ENCODE results near the gene INHBE.
A peak's percentile ranks its signal among the peaks of the same experiment; 100 is the strongest.
"Not testable (repeated sequence)": the region's sequence is repeated elsewhere in the genome, so short reads cannot be mapped to it uniquely, and the experiment has no call there.

Gene INHBE, protein sequence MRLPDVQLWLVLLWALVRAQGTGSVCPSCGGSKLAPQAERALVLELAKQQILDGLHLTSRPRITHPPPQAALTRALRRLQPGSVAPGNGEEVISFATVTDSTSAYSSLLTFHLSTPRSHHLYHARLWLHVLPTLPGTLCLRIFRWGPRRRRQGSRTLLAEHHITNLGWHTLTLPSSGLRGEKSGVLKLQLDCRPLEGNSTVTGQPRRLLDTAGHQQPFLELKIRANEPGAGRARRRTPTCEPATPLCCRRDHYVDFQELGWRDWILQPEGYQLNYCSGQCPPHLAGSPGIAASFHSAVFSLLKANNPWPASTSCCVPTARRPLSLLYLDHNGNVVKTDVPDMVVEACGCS

DNA sequence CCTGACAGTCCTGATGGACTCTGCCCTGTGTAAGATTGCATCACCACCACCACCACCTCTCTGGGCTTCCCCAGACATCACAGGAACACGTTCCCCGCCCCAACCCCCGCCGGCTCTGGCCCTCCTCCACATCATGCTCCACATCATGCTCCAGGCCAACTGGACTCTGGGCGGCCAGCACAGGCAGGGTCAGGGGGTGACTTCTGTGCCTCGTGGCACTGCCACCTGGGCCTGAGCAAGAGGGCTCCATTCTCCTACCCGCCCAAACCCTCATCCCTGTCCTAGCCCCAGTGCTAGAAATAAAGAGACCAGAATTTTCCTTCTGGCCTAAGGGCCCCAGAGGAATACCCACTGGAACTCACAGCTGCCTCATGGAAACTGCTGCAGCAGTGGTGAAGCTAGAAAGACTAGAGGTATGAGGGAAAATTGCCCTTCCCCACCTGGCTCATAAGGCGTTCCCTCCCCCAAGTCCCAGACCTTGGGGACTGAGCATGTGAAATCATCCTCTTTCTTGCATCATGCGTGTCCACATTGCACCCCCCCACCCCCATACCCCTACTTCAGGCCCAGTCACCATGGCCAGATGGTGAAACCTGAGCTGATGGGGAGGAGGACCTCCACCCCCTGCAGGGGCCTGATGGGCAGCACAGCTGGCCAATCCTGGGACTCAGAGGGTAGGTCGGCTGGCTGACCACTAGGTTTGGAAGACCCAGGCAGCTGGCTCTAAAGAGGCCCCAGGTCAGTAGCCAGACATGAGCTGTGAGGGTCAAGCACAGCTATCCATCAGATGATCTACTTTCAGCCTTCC lies at the start of gene INHBE:
INHBE (plus strand) TSS at position 742 of the 808 bp plus-strand sequence. CDS start 230 bp downstream, outside the sequence.
- DNase-seq (ENCODE audit: low spot score): no peak

DNA sequence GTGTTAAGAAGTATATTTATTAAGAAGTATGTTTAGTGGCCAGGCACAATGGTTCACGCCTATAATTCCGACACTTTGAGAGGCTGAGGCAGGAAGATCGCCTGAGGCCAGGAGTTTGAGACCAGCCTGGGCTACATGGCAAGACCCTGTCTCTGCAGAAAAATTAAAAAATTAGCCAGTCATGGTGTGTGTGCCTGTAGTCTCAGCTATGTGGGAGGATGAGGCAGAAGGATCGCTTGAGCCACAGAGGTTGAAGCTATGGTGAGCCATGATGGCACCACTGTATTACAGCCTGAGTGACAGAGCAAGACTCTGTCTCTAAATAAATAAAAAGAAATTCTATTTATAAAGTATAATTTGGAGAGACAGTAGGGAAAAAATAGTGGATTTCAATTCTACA lies 44.6 kb upstream of the INHBE start:
- no peak for DNase-seq (ENCODE audit: low spot score)

DNA sequence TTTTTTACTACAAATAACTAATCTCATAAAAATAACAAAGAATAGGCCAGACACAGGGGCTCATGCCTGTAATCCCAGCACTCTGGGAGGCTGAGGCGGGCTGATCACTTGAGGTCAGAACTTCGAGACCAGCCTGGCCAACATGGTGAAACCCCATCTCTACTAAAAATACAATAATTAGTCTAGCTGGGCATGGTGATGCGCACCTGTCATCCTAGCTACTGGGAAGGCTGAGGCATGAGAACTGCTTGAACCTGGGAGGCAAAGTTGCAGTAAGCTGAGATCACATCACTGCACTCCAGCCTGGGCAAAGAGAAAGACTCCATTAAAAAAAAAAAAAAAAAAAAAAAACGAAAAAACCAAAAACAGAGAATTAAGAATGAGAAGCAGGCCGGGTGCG lies 40.9 kb upstream of the INHBE start:
- DNase-seq (ENCODE audit: low spot score): not testable (repeated sequence)

DNA sequence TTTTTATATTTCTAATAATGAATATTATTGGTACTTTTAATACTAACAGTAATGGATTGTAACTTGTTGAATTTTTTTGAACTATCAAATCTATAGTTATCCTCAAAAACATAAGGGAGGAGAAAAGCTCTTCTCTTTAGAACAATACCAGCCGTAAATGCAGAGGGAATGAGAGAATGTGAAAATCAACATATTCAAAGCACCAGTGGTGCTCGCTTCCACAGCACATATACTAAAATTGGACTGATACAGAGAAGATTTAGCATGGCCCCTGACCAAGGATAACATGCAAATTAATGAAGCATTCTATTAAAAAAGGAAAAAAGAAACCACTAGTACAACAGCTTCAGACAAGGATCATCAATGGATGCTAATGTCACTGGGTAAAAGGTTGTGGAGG lies 40.0 kb upstream of the INHBE start:
- DNase-seq (ENCODE audit: low spot score): no peak

DNA sequence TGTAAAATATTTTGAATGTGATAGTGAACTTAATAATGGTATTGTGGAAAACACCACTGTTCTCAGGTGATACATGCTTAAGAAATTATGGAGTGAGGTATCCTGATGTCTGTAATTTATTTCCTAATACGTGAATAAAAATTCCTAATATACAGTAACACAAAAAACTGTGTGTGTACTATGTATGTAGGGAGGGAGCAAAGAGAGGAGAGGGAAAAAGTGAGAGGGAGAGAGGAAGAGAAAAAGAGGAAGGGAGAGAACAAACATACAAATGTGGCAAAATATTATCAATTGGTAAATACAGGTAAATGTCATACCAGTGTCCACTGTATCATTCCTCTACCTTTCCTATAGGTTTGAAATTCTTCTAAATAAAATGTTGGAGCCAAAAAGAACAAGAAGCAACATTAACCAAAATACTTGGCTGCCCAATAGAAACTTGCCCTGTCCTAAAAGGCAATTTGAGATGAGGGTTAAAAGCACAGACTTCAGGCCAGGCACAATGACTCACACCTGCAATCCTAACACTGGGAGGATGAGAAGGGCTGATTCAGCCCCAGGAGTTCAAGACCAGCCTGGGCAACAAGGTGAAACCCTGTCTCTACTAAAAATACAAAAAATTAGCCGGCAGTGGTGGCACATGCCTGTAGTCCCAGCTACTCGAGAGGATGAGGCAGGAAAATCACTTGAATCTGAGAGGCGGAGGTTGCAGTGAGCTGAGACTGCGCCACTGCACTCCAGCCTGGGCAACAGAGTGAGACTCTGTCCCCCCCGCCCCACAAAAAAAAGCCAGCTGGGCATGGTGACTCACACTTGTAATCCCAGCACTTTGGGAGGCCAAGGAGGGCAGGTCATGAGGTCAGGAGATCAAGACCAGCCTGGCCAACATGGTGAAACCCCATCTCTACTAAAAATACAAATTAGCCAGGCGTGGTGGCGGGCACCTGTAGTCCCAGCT lies 38.8 kb upstream of the INHBE start:
- no peak for DNase-seq (ENCODE audit: low spot score)

DNA sequence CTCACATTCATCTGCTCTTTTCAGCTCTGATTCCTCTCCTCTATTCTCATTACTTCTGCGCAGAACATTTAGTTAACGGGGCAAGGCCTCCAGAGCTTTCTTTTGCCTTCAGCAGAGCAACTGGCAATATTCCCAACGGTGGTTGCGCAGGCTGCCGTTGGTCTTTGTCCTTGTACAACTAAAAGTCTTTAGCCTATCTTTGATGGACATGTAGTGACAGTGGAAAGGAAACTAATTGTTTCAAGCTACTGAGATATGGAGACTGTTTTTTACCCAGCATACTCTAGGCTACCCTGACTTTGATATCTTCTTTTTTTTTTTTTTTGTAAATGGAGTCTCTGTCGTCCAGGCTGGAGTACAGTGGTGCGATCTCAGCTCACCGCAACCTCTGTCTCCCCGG lies 36.9 kb upstream of the INHBE start:
- no peak for DNase-seq (ENCODE audit: low spot score)

DNA sequence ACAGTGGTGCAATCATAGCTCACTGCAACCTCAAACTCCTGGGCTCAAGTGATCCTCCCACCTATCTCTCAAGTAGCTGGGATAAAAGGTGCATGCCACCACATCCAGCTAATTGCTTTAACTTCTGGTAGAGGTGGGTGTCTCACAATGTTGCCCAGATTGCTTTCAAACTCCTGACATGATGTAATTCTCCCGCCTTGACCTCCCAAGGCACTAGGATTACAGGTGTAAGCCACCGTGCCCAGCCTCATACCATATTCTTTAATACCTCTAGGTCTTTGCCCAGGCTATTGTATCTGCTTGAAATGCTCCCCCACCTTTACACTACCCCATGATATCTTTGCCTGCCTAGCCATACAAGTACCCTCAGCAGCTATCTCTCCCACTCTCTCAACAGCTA lies 35.6 kb upstream of the INHBE start:
- DNase-seq (ENCODE audit: low spot score): no peak

DNA sequence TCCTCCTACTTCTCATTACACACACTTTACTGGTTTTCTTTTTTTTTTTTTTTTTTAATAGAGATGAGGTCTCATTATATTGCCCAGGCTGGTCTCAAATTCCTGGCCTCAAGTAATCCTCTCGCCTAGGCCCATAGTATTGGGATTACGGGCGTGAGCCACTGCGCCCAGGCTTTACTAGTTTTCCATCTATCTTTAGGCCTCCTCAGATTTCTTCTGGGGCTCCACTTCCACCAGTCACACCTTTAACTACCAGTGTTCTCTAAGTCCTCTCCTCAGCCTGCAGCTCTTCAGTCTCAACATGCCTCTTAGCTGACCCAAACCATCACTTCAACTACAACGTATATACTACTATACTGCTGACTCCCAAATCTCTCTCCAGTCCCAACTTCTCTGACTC lies 34.6 kb upstream of the INHBE start:
- no peak for DNase-seq (ENCODE audit: low spot score)

DNA sequence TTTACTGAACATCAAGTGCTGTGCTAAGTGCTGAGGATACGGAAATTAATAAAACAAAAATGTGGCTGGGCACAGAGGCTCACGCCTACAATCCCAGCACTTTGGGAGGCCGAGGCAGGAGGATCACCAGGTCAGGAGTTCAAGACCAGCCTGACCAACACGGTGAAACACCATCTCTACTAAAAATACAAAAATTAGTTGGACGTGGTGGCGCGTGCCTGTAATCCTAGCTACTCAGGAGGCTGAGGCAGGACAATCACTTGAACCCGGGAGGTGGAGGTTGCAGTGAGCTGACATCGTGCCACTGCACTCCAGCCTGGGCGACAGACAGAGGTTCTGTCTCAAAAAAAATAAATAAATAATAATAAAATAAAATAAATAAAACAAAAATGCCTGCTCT lies 28.2 kb upstream of the INHBE start:
- DNase-seq (ENCODE audit: low spot score): not testable (repeated sequence)

DNA sequence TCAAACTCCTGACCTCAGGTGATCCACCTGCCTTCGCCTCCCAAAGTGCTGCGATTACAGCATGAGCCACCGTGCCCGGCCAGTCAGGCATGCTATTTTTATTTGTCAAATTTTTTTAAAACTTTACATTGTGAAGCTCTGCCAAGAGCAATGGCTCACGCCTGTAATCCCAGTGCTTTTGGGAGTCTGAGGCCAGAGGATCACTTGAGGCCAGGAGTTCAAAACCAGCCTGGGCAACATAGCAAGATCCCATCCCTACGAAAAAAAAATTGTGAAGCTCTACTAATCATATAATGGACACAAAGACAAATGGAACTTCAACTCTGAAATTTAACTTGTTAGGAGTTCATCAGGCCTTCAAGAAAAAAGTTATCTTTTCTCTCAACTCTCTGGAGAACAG lies 26.1 kb upstream of the INHBE start:
- DNase-seq (ENCODE audit: low spot score): no peak

DNA sequence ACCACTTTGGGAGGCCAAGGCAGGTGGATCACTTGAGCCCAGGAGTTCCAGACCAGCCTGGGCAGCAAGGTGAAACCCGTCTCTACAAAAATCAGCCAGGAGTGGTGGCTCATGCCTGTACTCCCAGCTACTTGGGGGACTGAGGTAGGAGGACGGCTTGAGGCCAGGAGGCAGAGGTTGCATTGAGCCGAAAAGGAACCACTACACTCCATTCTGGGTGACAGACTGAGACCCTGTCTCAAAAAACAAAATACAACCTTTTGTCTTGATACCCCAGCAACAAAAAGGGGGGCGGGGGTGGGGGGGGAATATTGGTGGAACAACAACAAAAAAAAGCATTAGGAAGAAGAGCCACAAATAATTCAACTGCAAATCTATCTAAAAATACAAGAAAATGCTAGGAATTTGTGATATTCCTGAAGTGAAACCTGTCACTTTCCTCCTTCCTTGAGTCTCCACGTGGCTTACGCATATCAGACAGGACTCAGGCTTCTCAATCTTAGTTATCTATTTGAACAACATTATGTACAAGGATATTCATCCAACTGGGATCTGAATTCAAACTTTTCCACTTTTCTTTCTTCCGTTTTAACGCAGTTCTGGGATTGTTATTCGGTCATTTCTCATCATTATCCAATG lies 25.5 kb upstream of the INHBE start:
- DNase-seq (ENCODE audit: low spot score): peak; percentile 31

DNA sequence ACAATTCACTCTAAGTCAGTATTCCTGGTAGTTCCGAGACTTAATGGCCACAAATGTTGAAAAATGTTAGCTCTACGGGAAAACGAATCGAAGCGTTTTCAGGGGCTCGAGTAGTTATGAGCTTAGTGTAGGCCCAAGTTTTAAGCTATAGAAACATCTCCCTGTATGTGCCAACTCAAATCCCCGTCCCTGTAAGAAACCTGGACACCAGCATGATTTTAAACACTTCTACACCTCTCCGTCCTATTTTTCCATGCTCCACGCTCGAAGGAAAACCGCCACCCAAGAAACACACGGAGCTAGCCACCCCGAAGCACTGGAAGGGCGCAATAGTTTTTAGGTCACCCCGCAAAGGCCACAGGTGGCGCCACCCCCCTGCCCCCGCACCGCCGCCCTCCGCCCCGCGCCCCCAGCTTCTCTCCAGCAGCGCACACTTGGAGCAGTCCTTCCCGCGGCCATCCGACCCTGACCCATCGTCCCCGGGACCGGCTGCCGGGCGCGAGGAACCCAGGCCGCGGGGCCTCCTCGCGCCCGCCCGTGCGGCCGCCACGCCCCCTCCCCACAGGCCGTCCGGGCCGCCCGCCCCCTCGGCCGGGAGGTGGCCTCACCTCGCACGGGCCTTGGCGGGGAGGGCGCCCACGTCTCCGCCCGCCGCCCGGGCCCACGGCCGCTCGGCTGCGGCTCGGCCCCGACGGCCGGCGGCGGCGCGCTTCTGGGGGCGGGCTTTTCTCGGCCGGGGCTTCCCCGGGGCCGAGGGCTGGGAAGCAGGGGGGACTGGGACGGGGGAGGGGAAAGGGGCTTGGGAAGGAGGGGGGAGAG lies 24.8 kb upstream of the INHBE start:
- peak; percentile 31 for DNase-seq (ENCODE audit: low spot score)

DNA sequence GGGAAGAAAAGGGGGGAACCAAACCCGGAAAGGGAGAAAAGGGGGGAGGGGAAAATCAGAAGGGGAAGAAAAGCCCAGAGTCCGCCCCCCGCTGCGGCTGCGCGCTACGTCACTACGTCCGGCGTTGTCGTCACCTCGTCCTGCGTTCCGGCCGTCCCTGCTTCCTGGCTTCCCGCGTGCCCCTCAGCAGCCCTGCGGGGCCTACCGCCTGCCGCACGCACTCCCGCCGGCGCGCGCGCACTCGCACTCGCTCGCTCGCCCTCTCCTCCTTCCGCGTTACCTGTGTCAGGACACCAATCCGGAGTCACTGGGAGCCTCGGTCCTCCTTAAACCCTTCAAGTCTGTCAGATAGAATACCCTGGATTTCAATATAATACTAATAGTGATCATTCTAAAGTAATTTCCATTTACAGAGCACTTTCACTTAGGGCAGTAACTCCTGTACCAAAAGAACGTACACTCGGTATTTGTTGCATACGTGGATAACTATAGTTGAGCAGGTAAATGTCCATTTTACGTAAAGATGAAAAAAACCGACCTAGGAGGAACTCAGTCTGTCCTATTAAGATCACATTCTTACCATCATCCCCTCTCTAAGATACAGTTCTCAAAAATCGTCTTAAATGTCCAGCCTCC lies 24.1 kb upstream of the INHBE start, which contains the start of gene R3HDM2:
R3HDM2 (minus strand) TSS at position 113 of the 636 bp plus-strand sequence. CDS start 120,615 bp downstream, outside the sequence.
- peak; percentile 96 for DNase-seq (ENCODE audit: low spot score)

DNA sequence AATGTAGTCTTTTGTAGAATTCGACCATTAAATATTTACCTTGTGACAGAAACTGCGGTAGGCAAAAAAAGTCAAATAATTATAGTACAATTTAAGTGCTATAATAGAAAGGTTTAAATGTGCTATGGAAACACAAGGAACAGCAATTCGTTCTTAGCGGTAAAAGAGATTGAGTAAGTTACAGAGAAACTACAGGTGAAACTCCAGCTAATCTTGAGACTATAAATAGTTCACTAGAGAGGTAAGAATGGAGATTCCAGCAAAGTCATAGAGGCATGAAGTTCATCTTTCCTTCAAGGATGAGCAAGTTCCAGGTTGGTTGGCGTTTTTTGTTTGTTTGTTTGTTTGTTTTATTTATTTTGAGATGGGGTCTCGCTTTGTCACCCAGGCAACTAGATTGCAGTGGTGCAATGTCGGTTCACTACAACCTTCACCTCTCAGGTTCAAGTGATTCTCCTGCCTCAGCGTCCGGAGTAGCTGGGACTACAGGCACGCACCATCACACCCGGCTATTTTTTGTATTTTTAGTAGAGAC lies 23.4 kb upstream of the INHBE start:
- DNase-seq (ENCODE audit: low spot score): no peak

DNA sequence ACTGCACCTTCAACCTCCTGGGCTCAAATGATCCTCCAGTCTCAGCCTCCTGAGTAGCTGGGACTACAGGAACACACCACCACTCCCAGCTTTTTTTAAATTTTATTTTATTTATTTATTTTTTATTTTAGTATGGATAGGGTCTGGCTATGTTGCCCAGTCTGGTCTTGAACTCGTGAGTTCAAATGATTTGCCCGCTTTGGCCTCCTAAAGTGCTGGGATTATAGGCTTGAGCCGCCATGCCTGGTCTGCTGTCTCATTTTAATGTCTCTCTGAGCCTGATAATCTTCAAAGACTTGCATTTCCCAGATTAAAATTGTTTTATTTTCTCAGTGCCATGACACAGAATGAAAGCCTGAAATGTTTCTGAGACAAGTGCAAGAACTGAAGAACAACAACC lies 21.7 kb upstream of the INHBE start:
- no peak for DNase-seq (ENCODE audit: low spot score)

DNA sequence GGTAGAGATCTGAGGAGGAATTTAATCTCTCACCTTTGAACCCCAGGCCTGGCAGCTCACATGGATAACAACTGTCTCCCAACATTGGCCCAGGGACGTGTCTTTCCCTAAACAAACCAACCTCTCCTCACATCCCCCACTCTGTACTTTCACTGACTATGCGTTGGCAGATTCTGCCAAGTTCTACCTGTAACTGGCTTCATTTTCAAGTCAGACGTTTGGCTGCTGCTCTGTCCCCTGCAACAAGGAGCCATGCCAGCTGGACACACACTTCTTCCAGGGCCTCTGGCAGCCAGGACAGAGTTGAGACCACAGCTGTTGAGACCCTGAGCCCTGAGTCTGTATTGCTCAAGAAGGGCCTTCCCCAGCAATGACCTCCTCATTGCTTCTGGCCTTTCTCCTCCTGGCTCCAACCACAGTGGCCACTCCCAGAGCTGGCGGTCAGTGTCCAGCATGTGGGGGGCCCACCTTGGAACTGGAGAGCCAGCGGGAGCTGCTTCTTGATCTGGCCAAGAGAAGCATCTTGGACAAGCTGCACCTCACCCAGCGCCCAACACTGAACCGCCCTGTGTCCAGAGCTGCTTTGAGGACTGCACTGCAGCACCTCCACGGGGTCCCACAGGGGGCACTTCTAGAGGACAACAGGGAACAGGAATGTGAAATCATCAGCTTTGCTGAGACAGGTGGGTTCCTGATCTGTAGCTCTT lies 20.4 kb upstream of the INHBE start, which contains the start of gene INHBC:
INHBC (plus strand) TSS at position 268 of the 707 bp plus-strand sequence; CDS start at position 371, 103 bp downstream.
- DNase-seq (ENCODE audit: low spot score): no peak

DNA sequence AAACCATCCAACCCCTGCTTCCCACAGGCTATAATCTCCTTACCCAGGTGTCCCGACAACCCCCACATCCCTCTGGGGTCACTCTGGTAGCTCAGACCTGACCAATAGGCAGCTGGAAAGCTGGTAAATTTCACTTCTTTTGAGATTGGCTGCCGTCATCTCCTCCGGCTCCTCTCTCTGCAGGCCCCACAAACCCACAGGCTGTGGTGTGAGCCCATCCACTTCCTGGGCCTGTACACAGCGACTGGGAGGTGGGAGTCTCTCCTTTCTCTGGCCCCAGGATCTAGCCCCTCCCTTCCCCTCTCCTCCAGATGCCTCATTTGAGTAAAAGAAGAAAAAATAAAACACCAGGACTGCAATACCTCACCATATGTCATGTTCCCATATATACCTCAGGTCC lies 19.8 kb upstream of the INHBE start:
- DNase-seq (ENCODE audit: low spot score): no peak

DNA sequence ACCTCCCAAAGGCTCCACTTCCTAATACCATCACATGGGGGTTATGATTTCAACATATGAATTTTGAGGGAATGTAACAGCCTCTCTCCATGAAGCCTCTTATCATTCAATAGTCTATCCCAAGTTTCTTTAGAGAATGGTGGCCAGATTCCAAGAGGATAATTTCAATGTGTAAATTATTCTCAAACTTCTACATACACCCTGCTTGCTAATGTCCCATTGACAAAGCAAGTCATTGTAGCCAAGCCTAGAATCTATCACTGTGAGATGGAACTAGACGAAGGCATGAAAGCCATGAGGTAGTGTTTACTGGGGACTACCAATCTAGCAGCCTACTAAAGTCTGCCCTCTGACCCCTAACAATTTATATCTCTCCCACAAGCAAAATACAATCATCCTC lies 16.7 kb upstream of the INHBE start:
- DNase-seq (ENCODE audit: low spot score): no peak

DNA sequence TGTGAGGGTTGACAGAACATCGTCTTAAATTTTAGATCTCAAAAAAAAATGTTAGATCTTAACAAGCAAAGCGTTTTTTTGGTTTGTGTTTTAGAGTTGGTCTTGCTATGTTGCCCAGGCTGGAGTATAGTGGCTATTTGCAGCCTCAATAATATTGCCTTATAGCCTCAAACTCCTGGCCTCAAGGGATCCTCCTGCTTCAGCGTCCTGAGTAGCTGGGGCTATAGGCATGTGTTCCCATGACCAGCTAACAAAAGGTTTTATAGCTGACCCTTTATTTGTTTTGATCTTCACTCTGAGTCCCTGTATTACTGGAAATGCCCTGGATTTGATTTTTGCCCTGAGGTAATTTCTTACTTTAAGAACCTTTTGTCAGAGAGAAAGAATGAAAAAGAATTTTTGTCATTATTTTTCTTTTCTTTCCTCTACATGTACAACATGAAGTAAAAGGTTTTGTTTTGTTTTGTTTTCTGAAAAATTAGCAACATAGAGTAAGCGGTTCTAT lies 15.3 kb upstream of the INHBE start:
- no peak for DNase-seq (ENCODE audit: low spot score)
